ENCODE measurements around the gene RPL22.

RPL22 gene

DNA sequence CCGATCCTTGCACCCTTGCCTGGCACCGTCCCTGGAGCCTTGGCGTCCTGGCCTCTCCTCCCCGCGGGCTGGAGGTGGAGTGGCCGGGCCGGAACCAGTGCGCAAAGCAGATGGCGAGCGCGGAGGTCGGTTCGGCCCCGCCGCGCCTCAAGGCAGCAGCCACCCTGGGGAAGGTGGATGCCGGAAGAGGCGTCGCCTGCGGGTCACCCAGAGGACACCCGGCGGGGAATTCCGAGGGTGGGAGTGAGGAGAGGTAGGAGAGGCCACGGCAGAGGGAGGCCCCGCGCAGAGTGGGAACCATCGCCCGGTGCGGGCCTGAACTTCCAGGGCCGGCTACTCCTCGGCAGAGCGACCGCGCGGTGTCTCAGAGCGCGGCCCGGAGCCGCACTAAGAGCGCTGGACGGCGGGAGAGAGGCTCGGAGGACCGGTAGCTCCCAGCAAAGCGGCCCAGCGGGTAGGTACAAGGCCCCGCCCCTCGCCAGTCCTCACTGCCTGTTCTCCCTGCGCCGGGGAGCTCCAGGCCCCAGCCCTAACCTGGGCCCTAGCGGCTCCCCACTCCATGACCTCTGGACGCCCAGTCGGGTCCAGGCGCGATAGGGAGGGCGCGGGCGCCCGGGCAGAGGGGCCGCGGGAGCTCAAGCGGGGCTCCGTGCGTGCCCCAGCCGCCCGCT is 6.6 kb upstream of the RPL22 start, which contains the start of gene RNF207:
TSS of gene RNF207 (plus strand) at position 271 of the 671 bp plus-strand sequence. CDS start 417 bp downstream, outside the sequence.
- DNase-seq: no peak

DNA sequence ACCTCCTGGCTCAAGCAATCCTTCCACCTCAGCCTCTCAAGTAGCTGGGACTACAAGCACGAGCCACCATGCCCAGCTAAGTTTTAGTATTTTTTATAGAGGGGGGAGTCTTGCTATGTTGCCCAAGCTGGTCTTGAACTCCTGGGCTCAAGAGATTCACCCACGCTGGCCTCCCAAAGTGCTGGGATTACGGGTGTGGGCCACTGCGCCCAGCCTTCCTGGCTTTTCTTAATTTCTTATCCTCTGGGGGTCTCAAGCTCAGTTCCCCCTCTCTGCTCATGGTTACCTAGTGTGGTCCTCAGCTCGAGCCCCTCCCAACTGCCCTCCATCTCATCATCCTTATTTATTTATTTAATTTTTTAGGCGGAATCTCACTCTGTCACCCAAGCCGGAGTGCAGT is 2.9 kb upstream of the RPL22 start:
- no peak for DNase-seq

DNA sequence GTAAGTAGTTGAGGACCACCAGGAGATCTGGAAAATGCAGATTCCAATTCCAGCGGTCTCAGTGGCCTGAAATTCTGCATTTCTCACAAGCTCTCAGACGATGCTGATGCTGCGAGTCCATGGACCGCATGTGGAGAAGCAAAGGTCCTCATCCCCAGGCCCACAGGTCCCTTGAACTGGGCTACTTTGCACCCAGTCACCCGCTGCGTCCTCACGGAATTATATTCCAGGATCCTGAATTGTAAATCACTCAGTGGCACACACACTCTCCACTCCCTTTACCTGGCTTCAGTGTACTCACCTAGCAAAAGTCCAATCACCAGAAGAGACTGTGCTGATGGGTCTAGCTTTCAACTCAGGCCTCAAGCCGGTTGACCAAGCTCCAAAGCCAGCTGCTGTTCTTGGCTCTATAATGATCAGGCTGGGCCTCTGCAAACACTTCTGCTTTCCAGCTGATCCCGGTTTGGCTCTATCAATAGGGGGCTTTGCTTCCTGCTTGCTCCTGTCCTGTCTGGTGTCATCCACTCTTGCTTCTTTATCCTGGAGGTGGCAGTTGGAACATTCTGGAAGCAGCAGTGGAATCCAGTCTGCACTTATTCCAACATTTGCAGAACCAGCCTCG is 904 bp upstream of the RPL22 start:
- DNase-seq: no peak

DNA sequence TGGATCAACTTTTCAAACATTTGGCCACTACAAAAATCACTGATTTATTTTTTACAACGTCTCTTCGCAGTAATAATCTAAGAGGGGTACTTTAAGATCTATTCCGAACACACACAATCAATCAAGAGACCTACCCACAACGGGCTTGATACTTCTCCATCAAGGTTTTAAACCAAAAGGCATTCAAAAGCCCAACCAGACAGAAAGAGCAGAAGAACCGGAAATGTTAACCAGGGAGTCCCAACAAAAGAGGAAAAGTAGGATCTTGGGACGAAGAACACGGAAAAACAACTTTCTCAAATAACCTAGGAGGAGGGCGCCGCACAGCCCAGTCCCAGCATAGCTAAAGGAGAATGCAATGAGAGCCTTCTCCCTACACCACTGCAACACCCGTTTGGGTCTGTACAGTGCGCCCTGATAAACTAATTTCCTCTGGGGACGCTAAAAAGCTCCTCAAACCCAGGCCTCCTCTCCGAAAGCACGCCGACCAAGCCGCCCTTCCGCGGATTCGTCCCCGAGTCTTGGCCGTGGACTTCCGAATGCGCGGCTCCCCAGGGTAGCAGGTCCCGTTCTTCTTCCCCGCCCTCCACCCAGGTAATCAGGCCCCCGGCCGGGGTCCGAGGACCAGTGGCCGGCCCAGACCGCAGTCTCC is 623 bp downstream of the RPL22 start:
- DNase-seq: peak in 1 of 58 donors; percentile 44

DNA sequence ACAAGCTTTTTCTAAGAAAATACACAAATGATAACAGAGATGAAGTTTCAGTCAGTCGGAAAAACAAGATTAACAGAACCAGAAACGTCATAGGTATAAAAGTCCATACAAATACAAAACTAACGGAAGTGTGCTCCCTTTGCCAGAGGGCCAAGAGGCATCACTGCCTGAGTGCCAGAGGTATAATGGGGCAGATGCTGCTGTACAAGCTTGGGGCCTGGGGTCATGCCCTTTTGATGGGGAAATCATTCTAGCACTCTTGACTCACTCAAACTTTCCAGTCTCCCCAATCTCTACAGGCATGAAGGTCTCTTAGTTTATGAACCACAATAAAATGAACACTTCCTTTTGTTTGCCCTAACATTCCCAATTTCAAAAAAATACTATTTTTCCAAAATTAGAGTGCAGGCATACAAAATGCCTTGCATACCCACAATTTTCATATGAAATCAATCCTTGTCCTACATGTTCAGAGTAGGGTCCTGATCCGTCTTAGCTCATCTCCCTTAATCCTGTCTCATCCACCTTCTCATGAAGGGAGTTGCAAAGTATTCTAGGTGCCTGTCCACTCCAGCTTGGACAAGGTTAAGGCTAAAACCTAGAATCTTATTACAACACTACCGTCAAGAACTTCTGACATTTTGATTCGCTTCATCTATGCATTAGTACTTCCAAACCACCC is 1.5 kb downstream of the RPL22 start:
- DNase-seq: no peak

DNA sequence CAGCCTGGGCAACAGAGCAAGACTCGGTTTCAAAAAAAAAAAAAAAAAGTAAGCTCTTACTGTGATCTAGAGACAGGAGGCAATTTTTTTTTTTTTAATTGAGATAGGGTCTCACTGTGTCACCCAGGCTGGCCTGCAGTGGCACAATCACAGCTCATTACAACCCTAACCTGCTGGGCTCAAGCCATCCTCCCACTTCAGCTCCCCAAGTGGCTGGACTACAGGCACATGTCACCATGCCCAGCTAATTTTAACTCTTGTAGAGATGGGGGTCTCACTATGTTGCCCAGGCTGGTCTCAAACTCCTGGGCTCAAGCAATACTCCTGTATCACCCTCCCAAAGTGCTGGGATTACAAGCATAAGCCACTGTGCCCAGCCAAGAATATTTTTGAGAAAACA is 7.4 kb downstream of the RPL22 start:
- DNase-seq: no peak

DNA sequence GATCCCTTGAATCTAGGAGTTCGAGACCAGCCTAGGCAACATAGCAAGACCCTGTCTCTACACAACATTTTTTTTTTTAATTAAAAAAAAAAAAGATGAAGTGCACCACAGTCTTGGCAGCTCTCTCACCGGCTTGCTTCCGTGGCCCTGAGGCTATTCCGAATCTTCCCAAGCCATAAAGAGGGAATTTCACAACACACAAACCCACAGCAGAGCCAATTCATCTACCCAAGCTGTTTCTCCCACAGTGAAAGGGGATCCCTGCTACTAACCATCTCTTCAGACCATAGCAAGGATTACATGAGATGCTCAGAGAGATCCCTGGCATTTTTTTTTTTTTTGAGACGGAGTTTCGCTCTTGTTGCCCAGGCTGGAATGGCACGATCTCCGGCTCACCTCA is 10.9 kb downstream of the RPL22 start:
- DNase-seq: no peak

DNA sequence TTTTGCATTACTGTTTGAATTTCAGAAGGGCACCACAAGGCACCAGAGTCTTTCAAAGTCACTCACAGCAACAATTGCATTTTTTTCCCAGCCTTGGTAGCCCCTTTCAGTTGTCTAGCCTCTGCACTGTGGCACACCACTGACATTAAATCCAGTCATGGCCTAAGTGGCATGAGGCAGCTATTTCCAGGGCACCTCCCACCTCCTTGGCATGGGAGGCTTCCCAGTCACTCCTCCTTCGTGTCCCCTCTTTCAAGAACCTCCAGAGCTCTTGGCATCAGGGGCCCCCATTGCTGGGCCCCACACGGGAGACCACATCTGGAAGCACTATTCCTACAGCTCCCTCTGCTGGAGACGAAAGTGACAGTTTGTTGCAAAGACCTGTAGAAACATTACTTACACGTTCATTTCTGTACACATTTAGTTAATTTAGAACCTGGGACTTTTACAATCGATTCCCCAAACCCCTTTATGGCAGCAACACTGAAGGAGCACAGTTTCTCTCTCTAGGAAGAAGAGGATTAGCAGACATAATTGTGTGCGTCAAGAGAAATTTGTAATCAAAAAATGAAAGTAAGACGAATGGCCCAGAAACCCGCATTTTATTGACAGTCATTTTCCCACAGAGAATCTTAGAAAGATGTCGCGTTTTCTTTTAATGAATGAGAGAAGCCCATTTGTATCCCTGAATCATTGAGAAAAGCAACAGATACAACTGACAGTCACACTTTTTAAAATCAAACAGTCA is 13.6 kb downstream of the RPL22 start:
- peak in 4 of 58 donors; percentile 13 to 31 (median 21) for DNase-seq

DNA sequence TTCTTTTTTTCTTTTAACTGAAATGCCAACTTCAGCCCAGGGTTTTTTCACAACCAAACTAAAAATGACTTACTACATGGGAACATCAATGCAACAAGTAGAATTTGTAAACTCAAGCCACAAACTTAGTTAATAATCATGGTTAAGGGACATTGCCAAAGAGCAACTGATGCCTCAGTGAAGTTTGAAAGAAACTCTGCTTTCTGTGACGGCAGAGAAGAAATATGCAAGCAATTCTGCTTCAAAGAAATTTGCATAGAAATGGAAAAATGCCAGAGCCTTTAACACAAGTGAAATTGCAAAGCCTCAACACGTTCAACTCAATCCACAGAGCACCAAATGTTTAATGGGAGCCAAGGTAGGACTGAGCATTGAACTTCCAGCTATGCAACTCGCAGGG is 14.2 kb downstream of the RPL22 start:
- DNase-seq: no peak

DNA sequence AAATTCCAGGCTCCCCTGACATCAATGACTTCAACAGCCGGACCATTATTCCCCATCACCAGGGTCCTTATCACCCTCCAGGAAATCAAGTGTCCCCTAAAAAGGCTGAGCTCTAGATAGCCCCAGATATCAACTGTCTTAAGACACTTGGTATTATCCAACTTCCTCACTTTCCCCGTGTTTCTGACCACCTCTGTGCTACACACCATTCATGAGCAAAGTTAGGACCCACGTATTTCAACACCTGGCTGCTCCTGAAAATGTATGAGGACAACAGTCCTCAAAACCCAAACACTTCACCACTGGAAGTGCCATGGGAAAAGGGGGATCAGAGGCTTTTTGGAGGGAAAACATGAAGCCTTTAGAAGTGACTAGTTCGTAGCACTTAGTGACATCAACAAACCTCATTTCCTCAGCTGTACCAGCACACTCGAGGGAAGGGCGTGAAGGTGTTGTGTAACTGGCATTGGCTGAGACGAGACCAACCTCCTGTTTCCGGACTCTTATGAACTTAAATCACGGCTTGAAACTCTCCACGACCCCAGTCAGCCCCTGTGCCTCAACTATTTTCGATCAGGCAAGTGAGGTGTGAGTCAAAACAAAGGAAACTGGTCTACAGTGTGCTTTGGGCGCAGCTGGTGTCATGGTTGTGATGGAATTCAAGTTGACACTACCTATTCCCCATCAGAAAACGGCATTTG is 15.2 kb downstream of the RPL22 start:
- DNase-seq: no peak

DNA sequence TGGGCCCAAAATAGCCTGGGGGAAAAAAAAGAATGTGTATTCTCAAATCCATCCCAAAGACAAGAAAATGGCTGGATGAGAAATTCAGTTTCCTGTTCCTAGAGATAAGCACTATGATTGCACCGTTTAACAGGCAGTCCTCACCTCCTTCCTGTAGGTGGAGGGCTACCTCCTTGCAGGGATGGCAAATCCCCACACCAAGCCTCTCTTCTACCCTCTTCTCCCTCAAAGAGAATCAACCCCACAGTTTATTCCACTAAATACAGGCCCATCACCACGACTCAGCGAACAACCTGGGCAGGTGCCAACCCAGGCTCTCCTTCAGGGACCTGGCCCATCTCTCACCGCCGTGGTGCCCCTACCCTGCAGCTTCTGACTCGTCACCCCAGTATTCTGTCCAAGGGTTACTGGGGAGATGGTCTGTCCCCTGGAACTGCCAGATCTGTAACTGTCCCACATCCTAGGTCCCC is 15.8 kb downstream of the RPL22 start:
- DNase-seq: no peak

DNA sequence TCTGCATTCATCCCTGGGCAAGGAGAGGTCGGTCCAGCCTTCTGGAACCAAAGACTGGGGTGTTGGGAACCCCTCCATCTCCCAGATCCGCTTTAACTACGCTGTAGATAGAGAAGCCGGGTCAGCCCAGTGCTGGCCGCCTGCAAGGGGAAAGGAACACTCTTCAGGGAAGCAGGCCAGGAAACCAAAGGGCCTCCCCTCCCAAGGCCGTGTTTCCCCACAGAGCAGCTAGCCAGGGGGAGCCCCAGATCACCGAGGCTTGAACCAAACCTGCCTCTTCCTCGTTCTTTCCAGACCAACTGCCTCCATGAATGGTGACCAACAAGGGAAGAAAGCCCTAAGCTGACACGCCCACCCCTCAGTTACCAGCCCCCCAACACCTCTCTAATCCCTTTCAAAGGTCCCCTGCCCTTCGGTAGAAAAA is 18.0 kb downstream of the RPL22 start:
- DNase-seq: no peak

DNA sequence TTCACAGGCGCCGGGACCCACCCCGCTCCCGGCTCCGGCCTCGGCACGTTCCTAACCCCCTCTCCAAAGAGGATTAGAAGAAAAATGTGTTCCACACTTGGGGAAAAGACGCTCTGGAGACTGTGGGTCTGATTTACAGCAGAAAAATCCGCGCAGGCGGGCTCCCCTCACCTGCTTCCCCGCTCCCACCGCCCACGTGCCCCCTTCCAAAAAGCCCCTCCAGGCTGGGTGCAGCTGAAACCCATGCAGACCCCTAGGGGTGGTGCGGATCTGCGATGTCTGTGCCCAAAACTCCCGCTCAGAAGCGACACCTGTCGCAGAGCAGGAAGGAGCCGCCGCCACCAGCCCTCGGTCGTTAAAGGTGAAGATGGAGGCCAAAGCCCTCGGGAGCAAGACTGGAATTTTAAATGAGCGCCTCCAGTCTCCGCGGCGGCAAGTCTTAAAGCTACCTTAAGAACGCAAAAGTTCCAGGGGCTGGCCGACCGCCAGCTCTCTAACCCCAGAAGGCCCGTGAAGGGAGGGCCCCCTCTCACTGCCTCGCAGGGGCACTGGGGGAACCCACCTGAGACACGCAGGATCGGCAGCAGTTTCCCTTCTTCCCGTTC is 18.6 kb downstream of the RPL22 start:
- no peak for DNase-seq

DNA sequence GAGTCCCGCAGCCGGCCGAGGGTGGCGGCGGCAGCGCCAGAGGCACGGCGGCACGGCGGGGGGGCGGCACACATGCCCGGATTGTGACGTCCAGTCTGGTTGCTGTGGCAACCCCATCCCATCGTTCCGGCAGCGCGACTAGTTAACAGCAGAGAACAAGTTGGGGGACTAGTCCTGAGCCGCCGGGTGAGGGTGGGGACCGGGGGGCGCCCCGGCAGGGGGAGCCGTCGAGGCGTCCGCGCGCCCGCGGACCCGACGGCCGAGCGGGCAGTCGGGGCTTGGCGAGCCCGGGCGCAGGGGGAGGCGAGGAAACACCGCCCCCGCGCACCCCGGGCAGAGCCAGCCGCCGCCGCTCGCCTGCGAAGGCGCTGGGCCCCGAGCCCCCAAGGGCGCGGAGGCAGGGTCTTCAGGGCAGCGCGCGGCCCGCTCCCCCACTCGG is 19.1 kb downstream of the RPL22 start, which contains the start of gene CHD5:
TSS of gene CHD5 (minus strand) at position 54 of the 439 bp plus-strand sequence. CDS start 298 bp downstream, outside the sequence.
- peak in 17 of 58 donors; percentile 9 to 72 (median 36) for DNase-seq

DNA sequence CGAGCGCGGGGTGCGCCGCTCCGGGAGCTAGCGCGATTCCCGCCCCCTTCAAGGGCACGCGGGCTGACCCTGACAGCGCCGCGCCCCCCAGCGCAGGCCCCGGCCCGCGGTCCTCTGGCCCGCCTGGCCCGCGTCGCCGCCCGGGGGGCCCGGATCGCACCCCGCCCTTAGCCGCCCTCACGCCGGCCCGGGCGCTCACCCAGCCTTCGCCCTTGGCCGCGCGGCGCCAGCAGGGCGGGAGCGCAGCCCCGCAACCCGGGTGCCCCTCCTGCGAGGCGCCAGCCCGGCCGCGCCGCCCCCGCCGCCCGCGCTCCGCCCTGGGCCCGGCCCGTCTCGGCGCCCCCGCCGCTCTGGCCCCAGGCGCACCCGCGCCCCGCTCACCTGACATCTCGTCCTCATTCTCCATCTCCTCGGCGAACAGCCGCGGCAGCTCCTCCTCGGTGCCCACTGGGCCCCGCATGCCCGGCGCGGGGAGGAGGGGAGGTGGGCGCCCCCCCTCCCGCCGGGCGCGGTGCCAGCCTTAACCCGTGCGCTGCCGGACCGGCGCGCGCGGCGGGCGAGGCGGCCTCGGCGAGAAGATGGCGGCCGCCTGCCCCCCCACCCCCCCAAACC is 19.7 kb downstream of the RPL22 start:
- DNase-seq: no peak

DNA sequence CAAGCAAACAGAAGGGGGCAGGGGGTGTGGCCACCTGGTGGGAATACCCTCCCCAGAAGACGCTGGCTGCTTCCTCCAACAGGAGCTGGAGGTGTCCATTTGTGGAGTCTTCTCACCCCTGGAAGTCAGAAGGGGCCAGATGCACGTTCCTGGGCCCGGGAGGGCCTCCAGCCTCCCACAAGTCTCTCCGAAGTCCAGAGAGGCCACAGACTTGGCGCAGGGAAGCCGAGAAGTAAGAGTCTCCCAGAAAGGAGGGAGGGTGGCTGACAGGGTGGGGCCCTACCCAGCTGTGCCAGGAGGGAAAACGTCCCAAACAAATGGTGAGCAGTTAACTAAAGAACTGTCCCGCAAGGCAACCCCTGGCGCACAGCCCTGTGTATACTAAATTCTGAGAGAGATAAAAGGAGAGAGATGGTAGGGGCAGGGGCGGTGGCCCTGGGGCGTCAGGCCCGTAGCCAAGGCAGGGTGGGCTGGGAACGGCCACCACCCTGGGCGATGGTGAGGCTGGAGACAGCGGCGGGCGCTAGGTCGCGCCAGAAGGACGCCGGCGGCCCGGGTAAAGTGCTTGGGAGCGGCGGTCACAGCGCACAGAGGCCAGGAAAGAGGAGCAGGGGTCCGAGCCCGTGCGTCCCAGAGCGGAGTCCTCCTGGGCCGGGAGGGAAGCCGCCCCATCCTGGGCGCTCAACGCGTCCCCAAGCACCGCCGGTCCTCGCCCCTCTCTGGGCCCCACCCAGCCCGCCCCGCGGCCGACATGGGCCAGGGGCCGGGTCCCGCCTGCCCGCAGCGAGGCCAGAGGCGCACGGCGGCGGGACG is 20.4 kb downstream of the RPL22 start:
- no peak for DNase-seq

DNA sequence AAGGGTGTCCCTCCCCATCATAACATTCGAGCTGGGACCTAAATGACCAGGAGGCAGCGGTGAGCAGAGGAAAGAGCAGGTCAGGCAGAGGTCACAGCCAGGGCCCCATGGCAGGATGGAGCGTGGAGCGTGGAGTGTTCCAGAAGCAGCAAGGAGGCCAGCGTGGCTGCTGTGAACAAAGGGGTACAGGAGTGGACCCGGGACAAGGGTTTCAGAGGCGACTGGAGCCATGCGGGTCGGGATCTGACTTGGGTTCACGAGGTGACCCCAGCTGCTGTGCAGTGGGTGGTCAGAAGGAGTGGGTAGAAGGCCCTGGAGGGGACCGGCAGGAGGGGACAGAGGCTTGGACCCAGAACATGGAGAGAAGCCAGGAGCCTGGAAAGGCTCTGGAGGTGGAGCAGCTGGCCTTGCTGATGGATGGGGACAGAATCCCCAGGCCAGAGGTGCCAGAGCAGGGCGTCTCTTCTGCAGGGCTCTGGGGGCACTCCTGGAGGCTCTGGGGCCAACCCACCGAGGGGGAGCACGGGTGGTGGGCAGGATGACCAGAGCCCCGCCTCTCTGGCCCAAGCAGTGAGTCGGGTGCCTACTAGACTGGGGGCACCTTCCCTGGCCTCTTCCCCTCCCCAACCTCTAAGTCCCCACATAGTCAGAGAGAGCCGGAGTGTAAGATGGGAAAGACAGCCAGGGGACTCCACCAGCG is 21.6 kb downstream of the RPL22 start:
- DNase-seq: no peak

DNA sequence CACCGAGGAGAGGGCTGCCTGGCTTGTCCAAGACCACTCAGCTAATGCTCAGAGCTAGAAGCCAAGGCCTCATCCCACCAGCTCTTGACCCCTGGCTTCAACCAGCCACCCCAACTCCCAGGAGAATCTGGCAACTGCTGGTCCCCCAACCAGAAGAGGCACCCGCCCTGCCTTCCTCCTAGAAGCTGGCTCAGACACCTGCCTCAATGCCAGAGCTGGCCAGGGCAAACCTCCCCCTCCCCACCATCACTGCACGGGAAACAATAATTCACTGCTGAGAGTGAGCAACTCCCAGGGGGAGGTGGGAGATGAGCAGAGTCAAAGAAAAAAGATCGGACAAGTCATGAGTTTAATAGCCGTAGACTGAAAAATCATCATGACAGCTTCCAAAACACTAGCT is 22.6 kb downstream of the RPL22 start:
- no peak for DNase-seq

All from anterior cingulate cortex (tissue), 58 donors.